Neuronal stem cell (in vitro differentiated cells): ENCODE measurements around the gene PTPN5. TPM values are rescaled to one million over a fixed set of nuclear protein-coding genes. Genes with fewer than 3 reads are reported as not detected.
"Not testable (repeated sequence)": the region's sequence is repeated elsewhere in the genome, so short reads cannot be mapped to it uniquely, and the experiment has no call there.

Source experiments
- DNase-seq: peaks from one replicate; pipeline ENCODE4 v3.0.0-alpha.2; 2013; ENCODE audit warnings: low spot score
- H2AFZ ChIP-seq: one replicate; pipeline ENCODE4 v1.6.1; 2013; ENCODE audit warnings: mild to moderate bottlenecking, low read length, inconsistent platforms
- H2AK5ac ChIP-seq: 2 replicates; pipeline ENCODE4 v1.6.1; 2013; ENCODE audit warnings: low read depth, mild to moderate bottlenecking, inconsistent platforms, low read length, moderate library complexity, mixed read lengths
- H2BK120ac ChIP-seq: 2 replicates; pipeline ENCODE4 v1.6.1; 2013; ENCODE audit warnings: low read depth, mild to moderate bottlenecking, inconsistent platforms, low read length, moderate library complexity, mixed read lengths
- H2BK12ac ChIP-seq: one replicate; pipeline ENCODE4 v1.6.1; 2013; ENCODE audit warnings: low read length, inconsistent platforms
- H2BK15ac ChIP-seq: 2 replicates; pipeline ENCODE4 v1.6.1; 2013; ENCODE audit warnings: mild to moderate bottlenecking, low read length, inconsistent platforms, mixed read lengths
- H2BK5ac ChIP-seq: one replicate; pipeline ENCODE4 v1.6.1; 2013; ENCODE audit warnings: inconsistent platforms, mild to moderate bottlenecking, low read length, moderate library complexity
- H3K14ac ChIP-seq: one replicate; pipeline ENCODE4 v1.6.1; 2013; ENCODE audit warnings: low read length, inconsistent platforms
- H3K18ac ChIP-seq: 2 replicates; pipeline ENCODE4 v1.6.1; 2013; ENCODE audit warnings: low read length, inconsistent platforms
- H3K23ac ChIP-seq: 2 replicates; pipeline ENCODE4 v1.6.1; 2013; ENCODE audit warnings: low read depth, mild to moderate bottlenecking, mixed read lengths, low read length, inconsistent platforms; ENCODE audit not compliant: poor library complexity
- H3K27ac ChIP-seq: replicated peaks from 3 replicates; pipeline ENCODE4 v1.5.1; 2013; ENCODE audit warnings: low read length, inconsistent platforms
- H3K27me3 ChIP-seq, 3 experiments: 2 replicates each; pipeline ENCODE4 v1.6.1; 2013; ENCODE audit warnings: low read length in 3 of 3, mild to moderate bottlenecking in 2 of 3, inconsistent platforms in 1 of 3, low read depth in 1 of 3, mixed read lengths in 1 of 3, moderate library complexity in 1 of 3; ENCODE audit not compliant: control insufficient read depth in 3 of 3, insufficient read depth in 3 of 3
- H3K36me3 ChIP-seq, 2 donors: replicated peaks in 1 of 2; 2 replicates each; pipeline ENCODE4 v1.6.1; 2013; ENCODE audit warnings: low read length in 2 of 2; ENCODE audit not compliant: control insufficient read depth in 2 of 2, insufficient read depth in 2 of 2
- H3K4ac ChIP-seq: 2 replicates; pipeline ENCODE4 v1.6.1; 2013; ENCODE audit warnings: inconsistent platforms, mild to moderate bottlenecking, low read length, moderate library complexity
- H3K4me1 ChIP-seq, 2 donors: 1 replicate in 1 of 2; 2 replicates in 1 of 2; pipeline ENCODE4 v1.6.1; 2013; ENCODE audit warnings: low read length in 2 of 2, low read depth in 1 of 2; ENCODE audit not compliant: control insufficient read depth in 2 of 2, insufficient read depth in 1 of 2
- H3K4me2 ChIP-seq: one replicate; pipeline ENCODE4 v1.6.1; 2013; ENCODE audit warnings: mild to moderate bottlenecking, low read length, inconsistent platforms; ENCODE audit not compliant: insufficient read depth, poor library complexity, severe bottlenecking
- H3K4me3 ChIP-seq, 2 donors: 2 replicates each; pipeline ENCODE4 v1.5.1; 2013; ENCODE audit warnings: low read length in 2 of 2, mild to moderate bottlenecking in 2 of 2, inconsistent platforms in 1 of 2, moderate library complexity in 1 of 2
- H3K79me1 ChIP-seq: one replicate; pipeline ENCODE4 v1.6.1; 2013; ENCODE audit warnings: low read depth, mild to moderate bottlenecking, inconsistent platforms, low read length, moderate library complexity
- H3K9ac ChIP-seq: one replicate; pipeline ENCODE4 v1.6.1; 2013; ENCODE audit warnings: mild to moderate bottlenecking, low read depth, low read length, inconsistent platforms; ENCODE audit not compliant: poor library complexity
- H3K9me3 ChIP-seq, 2 donors: replicated peaks in 1 of 2; 2 replicates each; pipeline versions ENCODE3 to v1.6.1; 2013; ENCODE audit warnings: low read length in 2 of 2, mild to moderate bottlenecking in 2 of 2, inconsistent platforms in 1 of 2, low read depth in 1 of 2, mixed read lengths in 1 of 2, moderate library complexity in 1 of 2; ENCODE audit not compliant: control insufficient read depth in 2 of 2, insufficient read depth in 1 of 2
- H4K8ac ChIP-seq: one replicate; pipeline ENCODE4 v1.6.1; 2013; ENCODE audit warnings: low read depth, mild to moderate bottlenecking, inconsistent platforms, low read length, moderate library complexity
- H4K91ac ChIP-seq: one replicate; pipeline ENCODE4 v1.6.1; 2013; ENCODE audit warnings: low read length, low read depth, mild to moderate bottlenecking, inconsistent platforms; ENCODE audit not compliant: poor library complexity
- WGBS, 2 donors: extraction: QIAGEN DNeasy Blood & Tissue Kit; methylation state at CpG; one replicate each; pipeline ENCODE4 v1.1.7; 2013; ENCODE audit warnings: missing lambda C conversion rate in 2 of 2, mixed read lengths in 1 of 2; ENCODE audit not compliant: insufficient read length in 2 of 2, insufficient replicate concordance in 1 of 2; ENCODE audit errors: extremely low coverage in 2 of 2; 5-methylcytosine and 5-hydroxymethylcytosine counted together
- polyA plus RNA-seq, 2 experiments: library from polyadenylated mRNA; stranded (reverse); fragments of 200-250 nt; gene quantifications; one replicate each; pipeline ENCODE4 v1.2.3, GENCODE V29; 2013

The PTPN5 gene
- polyA plus RNA-seq (2013, experiment 1 of 2): 22.9 TPM
- 22.7 TPM for polyA plus RNA-seq (2013, experiment 2 of 2)

DNA sequence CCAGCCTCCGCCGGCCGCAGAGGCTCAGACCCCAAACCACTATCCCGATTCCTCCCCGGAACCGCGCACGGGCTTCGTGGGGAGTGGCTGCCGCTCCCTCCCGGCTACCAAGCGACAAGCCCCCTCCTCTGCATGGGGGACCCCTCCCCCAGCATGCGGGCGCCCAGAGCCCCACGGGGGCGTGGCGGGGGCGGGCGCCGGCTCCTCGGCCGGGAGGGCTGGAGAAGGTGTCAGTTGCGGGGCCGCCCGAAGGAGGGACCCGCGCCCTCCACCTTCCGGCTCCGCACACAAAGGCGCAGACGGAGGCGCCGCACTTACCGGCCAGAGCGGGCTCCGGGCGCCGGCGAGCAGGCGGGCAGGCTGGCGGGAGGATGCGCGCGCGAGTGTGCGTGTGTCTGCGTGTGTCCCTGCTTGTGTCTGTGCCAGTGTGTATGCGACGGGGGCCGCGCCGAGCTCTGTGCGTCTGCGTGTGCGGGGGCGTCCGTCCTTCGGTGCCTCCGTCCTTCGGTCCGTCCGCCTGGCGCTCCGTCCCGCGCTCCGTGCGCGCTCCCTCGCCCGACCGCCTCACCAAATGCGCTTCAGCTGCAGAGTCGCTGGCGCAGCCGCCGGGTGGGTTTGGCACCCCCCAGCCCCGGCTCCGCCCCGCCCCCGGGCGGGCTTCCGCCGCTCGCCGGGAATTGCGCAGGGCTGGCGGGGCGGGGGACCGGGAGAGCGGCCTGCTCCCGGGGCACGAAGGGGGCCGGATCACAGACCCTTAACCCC, at the start of gene PTPN5:
Gene PTPN5 (minus strand): TSS at position 592 of the 762 bp plus-strand sequence. CDS start 19,840 bp downstream, outside the sequence.
- peak within 1 kb of the TSS; percentile 93 for H3K23ac ChIP-seq
- peak within 1 kb of the TSS; percentile 82 for H2BK15ac ChIP-seq
- peak within 1 kb of the TSS; percentile 49 for H2BK120ac ChIP-seq
- H3K27ac ChIP-seq: peak within 1 kb of the TSS; percentile 80
- peak; percentile 70 for DNase-seq
- peak within 1 kb of the TSS; percentile 98 for H3K4me2 ChIP-seq
- peak within 1 kb of the TSS; percentile 48 to 95 for H3K4me3 ChIP-seq
- no peak within 1 kb of the TSS for H4K8ac ChIP-seq
- H3K9ac ChIP-seq: peak within 1 kb of the TSS; percentile 97
- H3K4me1 ChIP-seq: peaks cover 6 to 14% of the 10 kb centered on the region in 2 donors
- no peaks in the 10 kb centered on the region for H3K9me3 ChIP-seq
- no peak within 1 kb of the TSS for H3K4ac ChIP-seq
- H3K79me1 ChIP-seq: no peaks in the 10 kb centered on the region
- H2BK5ac ChIP-seq: peak within 1 kb of the TSS; percentile 84
- H2AFZ ChIP-seq: peak within 1 kb of the TSS; percentile 89
- H2BK12ac ChIP-seq: no peak within 1 kb of the TSS
- no CpG with 5 or more reads among the region's 94 CpGs for WGBS, 2 donors
- peaks cover 0 to 90% (median 8%) of the 10 kb centered on the region in 3 experiments for H3K27me3 ChIP-seq
- H3K36me3 ChIP-seq: no peaks in the 10 kb centered on the region
- peak within 1 kb of the TSS; percentile 99 for H3K18ac ChIP-seq
- H2AK5ac ChIP-seq: peak within 1 kb of the TSS; percentile 88
- H3K14ac ChIP-seq: peak within 1 kb of the TSS; percentile 97
- H4K91ac ChIP-seq: peak within 1 kb of the TSS; percentile 80

DNA sequence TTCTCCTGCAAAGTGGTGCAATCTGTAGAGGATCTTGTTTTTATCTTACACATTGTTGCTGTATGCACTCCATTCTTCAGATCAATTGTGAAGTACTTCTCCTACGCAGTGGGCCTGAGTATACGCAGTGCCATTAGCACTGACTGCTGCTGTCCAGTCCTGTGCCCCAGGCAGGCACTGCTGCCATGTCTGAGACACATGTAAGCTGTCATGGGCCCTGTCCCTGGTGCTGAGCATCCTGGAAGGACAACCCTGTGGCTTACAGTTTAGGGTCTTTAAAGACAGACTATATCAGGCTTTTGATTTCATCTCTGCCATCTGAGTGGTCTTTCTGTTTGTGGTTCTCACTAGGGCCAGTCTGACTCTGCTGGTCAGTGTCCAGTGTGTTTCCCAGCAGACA, 44.8 kb upstream of the PTPN5 start:
- WGBS, 2 donors: no CpG with 5 or more reads among the region's 2 CpGs
- Histone ChIP-seq H3K14ac (no peak overlapping the region), H3K27ac (no peak overlapping the region), H3K18ac (no peak overlapping the region), H3K4me2 (no peak overlapping the region), H3K27me3 (no peaks in the 10 kb centered on the region), H3K23ac (no peak overlapping the region), H3K4ac (no peak overlapping the region), H2BK5ac (no peak overlapping the region), H2BK120ac (no peak overlapping the region), H3K9ac (no peak overlapping the region), H3K79me1 (no peaks in the 10 kb centered on the region), H3K9me3 (peaks cover 0 to 3% of the 10 kb centered on the region in 2 donors), H3K36me3 (no peaks in the 10 kb centered on the region), H2BK15ac (no peak overlapping the region), H3K4me1 (no peaks in the 10 kb centered on the region), H3K4me3 (peak overlapping the region in 1 of 2 donors; percentile 59), H4K91ac (no peak overlapping the region), H4K8ac (no peak overlapping the region), H2AK5ac (no peak overlapping the region), H2AFZ (no peak overlapping the region), H2BK12ac (no peak overlapping the region)
- DNase-seq: no peak

DNA sequence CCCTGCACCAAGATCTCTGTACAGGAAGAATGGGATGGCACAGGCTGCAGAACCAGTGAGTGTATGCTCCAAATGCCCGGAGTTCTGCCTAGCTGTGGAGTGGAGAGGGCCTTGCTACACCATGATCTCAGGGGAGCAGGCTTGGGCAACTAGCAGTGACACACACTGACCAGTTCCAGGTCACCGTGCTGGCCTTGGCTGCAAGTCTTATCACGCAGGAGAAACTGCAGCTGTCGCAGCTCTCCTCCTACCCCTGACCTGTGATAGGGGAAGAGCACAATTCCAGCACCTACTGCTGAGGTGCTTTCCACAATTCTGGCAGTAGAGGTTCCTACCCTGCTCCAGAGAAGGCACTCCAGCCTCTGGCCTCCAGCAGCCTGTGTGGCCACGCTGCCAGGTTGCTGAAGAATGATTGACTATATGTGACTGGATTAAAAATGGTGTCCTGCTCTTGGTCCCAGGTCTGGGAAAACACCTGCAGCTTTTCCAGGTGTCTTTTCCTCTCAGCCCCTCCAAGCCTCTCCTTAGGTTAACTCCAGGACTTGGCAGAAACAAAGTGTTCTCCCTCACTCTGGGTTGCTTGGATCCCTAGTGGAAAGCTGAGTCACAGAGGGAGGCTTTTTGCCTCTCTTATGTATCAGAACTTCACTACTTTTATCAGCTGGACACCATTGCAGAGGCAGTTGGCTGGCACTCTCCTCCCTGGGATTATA, 43.3 kb upstream of the PTPN5 start:
- H3K9me3 ChIP-seq: peaks cover 0 to 1% of the 10 kb centered on the region in 2 donors
- no peak overlapping the region for H2BK5ac ChIP-seq
- no peaks in the 10 kb centered on the region for H3K4me1 ChIP-seq
- H3K36me3 ChIP-seq: no peaks in the 10 kb centered on the region
- H2BK120ac ChIP-seq: no peak overlapping the region
- no peak overlapping the region for H3K23ac ChIP-seq
- H3K9ac ChIP-seq: no peak overlapping the region
- no peak overlapping the region for H3K4me2 ChIP-seq
- no peak for DNase-seq
- H2AFZ ChIP-seq: no peak overlapping the region
- no peak overlapping the region for H3K4me3 ChIP-seq
- H2BK15ac ChIP-seq: no peak overlapping the region
- no peak overlapping the region for H2BK12ac ChIP-seq
- no peak overlapping the region for H2AK5ac ChIP-seq
- H4K8ac ChIP-seq: no peak overlapping the region
- peak overlapping the region; percentile 59 for H3K14ac ChIP-seq
- H3K79me1 ChIP-seq: no peaks in the 10 kb centered on the region
- no peak overlapping the region for H4K91ac ChIP-seq
- H3K27me3 ChIP-seq: no peaks in the 10 kb centered on the region
- peak overlapping the region; percentile 20 for H3K18ac ChIP-seq
- no peak overlapping the region for H3K4ac ChIP-seq
- H3K27ac ChIP-seq: no peak overlapping the region
- no CpG with 5 or more reads among the region's 5 CpGs for WGBS, 2 donors

- DNase-seq, H3K23ac ChIP-seq: not testable (repeated sequence)
Measured at GRCh38 chr11:18820160-18820559, 28.6 kb upstream of the PTPN5 start.

More at GRCh38 chr11:18820160-18820559, 28.6 kb upstream of the PTPN5 start:
- not testable (repeated sequence) for H2BK15ac ChIP-seq, H3K4me1 ChIP-seq, H3K4me3 ChIP-seq, H3K36me3 ChIP-seq, H3K4ac ChIP-seq, H2BK5ac ChIP-seq, H4K8ac ChIP-seq, H3K27ac ChIP-seq, H3K18ac ChIP-seq, H3K27me3 ChIP-seq, H2AFZ ChIP-seq, H3K4me2 ChIP-seq, H4K91ac ChIP-seq, H2BK12ac ChIP-seq, H3K9me3 ChIP-seq, H3K14ac ChIP-seq, H2AK5ac ChIP-seq, H3K9ac ChIP-seq, H2BK120ac ChIP-seq, H3K79me1 ChIP-seq
- WGBS, 2 donors: no CpG with 5 or more reads among the region's 1 CpG
